Stomach smooth muscle (tissue), 2 donors: ENCODE data around the gene KCP.

Experiments
- H3K27ac ChIP-seq: one replicate; pipeline ENCODE4 v1.7.0; 2013; ENCODE audit warnings: mild to moderate bottlenecking, low read length, inconsistent platforms
- H3K27me3 ChIP-seq, 2 donors: one replicate each; pipeline ENCODE4 v1.7.0; 2013; ENCODE audit warnings: low read length in 2 of 2; ENCODE audit not compliant: insufficient read depth in 2 of 2, control insufficient read depth in 1 of 2
- H3K36me3 ChIP-seq, 2 donors: one replicate each; pipeline ENCODE4 v1.7.0; 2013; ENCODE audit warnings: low read length in 2 of 2; ENCODE audit not compliant: control insufficient read depth in 2 of 2, insufficient read depth in 2 of 2
- H3K4me1 ChIP-seq: one replicate; pipeline ENCODE4 v1.7.0; 2013; ENCODE audit warnings: low read length; ENCODE audit not compliant: control insufficient read depth, insufficient read depth
- H3K4me3 ChIP-seq, 2 donors: one replicate each; pipeline ENCODE4 v1.7.0; 2013; ENCODE audit warnings: low read length in 2 of 2
- H3K9ac ChIP-seq, 2 donors: one replicate each; pipeline ENCODE4 v1.7.0; 2013; ENCODE audit warnings: low read length in 2 of 2, mild to moderate bottlenecking in 1 of 2
- H3K9me3 ChIP-seq, 2 donors: one replicate each; pipeline ENCODE4 v1.7.0; 2013; ENCODE audit warnings: low read length in 2 of 2; ENCODE audit not compliant: control insufficient read depth in 2 of 2
- donor health status: healthy.
- donor health status: Pancreatic carcinoma.

Gene KCP

DNA sequence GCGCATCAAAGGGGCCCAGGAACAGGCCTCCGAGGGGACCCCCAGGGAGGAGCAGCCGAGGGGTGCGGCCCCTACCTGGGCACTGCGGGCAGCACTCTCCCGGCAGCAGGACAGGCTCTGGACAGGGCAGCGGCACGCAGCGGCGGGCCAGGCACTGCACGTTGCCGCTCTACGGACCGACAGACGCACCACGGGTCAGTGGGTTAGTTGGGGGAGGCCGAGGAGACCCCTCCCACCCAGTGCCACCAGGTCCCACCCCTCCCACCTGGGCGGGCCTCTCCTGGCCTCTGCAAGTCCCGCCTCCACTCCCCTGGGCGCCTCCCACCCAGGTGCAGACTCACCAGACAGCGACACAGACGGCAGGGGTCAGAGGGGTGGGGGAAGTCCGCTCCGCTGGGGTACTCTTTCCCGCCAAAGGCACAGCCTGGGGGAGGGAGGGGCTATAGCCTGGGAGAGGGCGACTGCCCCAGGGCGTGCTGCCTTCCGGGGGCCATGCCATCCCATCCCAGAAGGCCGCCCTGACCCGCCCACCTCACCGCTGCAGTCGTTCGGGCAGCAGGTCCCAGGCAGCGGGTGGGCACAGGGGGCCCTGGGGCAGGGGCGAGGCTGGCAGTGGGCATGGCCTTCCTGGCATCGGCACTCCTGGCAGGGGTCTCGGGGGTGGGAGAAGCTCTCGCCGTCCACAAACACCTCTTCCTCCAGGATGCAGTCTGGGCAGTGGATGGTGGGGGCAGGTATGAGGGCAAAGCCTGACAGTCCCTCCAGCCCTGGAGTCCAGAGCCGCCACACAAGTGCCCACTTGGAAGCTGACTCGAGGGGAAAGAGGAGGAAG, 19.2 kb downstream of the KCP start:
- Histone ChIP-seq H3K9ac (no peak overlapping the region), H3K4me3 (peak overlapping the region in 1 of 2 donors; percentile 44), H3K4me1 (no peaks in the 10 kb centered on the region), H3K9me3 (no peaks in the 10 kb centered on the region), H3K36me3 (no peaks in the 10 kb centered on the region), H3K27ac (no peak overlapping the region), H3K27me3 (peaks cover 12 to 22% of the 10 kb centered on the region in 2 donors)

DNA sequence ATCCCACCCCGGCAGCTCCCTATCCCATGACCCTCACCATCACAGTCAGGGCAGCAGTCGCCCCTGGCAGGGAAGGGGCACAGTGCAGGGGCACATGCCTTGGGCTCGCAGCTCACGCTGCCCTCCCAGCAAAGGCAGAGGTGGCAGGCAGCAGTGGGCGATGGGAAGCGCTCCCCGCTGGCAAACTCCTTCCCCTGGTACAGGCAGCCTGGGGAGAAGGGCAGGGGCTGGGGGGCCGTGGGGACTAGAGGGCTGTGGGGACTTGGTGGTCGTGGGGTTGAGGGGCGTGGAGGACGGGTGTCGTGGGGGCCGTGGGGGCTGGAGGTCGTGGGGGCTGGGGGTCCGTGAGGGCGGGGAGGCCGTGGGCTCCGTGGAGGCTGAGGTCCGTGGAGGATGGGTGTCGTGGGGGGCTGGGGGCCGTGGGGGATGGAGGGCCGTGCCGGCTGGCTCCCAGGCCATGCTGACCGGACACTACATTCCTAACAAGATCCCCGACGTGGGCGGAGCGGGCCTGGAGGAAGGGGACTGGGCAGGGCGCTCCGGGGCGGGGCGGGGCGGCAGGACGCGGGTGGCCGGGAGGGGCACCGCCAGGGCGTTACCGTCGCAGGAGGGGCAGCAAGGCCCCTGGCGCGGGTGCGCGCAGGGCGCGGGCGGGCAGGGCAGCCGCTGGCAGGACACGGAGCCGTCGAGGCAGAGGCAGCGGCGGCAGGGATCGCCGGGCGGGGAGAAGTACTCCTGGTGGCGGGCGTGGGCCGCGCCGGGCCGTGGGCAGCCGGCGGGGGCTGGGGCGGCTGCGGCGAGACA, 20.0 kb downstream of the KCP start:
- H3K4me3 ChIP-seq = peak overlapping the region in 1 of 2 donors; percentile 44
- peaks cover 12 to 22% of the 10 kb centered on the region in 2 donors for H3K27me3 ChIP-seq

DNA sequence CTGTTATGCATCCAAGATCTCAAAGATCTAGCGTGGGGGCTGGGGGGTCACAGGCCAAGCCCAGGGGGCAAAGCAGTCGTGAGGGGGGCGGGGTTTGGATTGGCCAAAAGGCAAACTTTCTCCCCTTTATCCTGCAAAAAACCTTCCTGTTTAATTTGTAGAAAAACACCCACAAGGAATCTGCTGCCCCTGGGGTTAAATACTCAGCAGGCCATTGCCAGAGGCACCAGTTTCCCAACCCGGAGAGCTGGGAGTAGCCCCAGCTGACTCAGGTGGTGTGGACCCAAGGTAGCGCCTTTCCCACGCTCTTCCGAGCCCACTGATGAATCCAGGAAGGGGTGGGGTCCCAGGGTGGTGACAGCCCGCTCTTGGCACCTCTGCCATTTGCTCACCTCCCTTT, 21.4 kb downstream of the KCP start:
- Histone ChIP-seq H3K36me3 (no peaks in the 10 kb centered on the region), H3K27me3 (peaks cover 12 to 22% of the 10 kb centered on the region in 2 donors), H3K4me1 (no peaks in the 10 kb centered on the region), H3K9me3 (no peaks in the 10 kb centered on the region), H3K4me3 (no peak overlapping the region), H3K27ac (no peak overlapping the region), H3K9ac (no peak overlapping the region)

More for the DNA sequence above, 20.0 kb downstream of the KCP start:
- no peaks in the 10 kb centered on the region for H3K9me3 ChIP-seq
- no peak overlapping the region for H3K27ac ChIP-seq
- no peak overlapping the region for H3K9ac ChIP-seq
- no peaks in the 10 kb centered on the region for H3K36me3 ChIP-seq
- H3K4me1 ChIP-seq = no peaks in the 10 kb centered on the region

DNA sequence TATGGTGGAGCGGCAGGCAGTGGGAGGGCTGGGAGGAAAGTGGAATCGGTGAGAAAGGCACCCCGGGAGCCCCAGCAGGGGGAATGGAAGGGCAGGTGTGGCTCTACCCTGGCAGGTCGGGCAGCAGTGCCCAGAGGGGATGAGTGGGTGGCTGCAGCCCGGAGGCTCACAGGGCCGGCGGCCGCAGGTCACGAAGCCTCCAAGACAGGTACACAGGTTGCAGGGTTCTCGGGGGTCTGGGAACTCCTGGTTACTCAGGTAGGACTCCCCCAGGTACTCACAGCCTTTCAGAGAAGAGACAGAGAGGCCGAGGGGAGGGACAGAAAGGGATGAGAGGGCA, 21.8 kb downstream of the KCP start:
- no peaks in the 10 kb centered on the region for H3K36me3 ChIP-seq
- H3K4me1 ChIP-seq = no peaks in the 10 kb centered on the region
- H3K9me3 ChIP-seq = no peaks in the 10 kb centered on the region
- H3K27ac ChIP-seq = no peak overlapping the region
- peaks cover 12 to 22% of the 10 kb centered on the region in 2 donors for H3K27me3 ChIP-seq
- H3K4me3 ChIP-seq = no peak overlapping the region
- no peak overlapping the region for H3K9ac ChIP-seq

DNA sequence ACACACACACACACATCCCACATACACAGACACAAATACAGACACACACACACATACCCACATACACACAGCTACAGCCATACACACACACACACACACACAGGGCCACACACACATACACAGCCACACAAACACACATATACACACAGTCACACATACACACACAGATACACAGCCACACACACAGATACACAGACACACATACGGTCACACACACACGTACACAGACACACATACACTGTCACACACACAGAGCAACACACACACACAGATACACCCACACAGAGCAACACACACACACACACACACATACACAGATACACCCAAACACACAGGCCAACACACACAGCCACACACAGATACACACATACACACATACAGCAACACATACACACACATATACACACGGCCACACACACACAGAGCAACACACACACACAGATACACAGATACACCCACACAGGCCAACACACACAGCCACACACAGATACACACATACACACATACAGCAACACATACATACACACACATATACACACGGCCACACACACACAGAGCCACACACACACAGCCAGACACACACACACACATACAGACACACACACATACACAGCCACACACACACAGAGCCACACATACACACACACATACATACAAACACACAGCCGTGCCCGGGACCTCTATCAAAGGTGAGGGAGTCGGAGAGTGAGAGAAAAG, 22.3 kb downstream of the KCP start:
- no peak overlapping the region for H3K27ac ChIP-seq
- H3K4me3 ChIP-seq = no peak overlapping the region
- H3K36me3 ChIP-seq = no peaks in the 10 kb centered on the region
- H3K9ac ChIP-seq = no peak overlapping the region
- H3K4me1 ChIP-seq = no peaks in the 10 kb centered on the region
- peaks cover 12 to 22% of the 10 kb centered on the region in 2 donors for H3K27me3 ChIP-seq
- H3K9me3 ChIP-seq = no peaks in the 10 kb centered on the region

DNA sequence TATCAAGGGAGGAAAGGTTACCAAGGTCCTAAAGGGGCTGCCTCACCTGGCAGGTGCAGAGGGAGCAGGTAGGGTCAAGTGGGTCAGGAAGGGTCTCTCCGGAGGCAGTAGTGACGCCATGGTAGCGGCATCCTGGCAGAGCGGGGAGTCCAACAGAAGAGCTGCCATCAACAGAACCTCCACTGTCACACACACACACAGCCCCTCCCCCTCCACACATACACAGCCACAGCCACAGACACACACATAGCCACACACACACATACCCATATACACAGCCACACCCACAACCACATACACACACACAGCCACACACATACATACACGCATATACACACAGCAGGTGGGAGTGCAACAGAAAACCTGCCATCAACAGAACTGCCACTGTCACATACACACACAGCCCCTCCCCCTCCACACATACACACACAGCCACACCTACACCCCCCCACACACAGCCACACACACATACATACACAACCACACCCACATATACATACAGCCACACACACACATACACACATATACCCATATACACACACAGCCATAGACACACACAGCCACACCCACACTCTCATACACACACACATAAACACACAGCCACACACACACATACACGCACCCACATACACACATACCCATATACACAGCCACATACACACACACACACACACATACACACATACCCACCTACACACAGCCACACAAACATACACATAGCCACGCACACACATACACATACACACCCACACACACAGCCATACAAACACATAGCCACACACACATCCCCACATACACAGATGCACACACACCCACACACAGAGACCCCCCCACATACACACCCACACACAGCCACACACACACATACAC, 23.1 kb downstream of the KCP start:
- no peaks in the 10 kb centered on the region for H3K36me3 ChIP-seq
- H3K27ac ChIP-seq = no peak overlapping the region
- H3K9ac ChIP-seq = no peak overlapping the region
- H3K4me1 ChIP-seq = no peaks in the 10 kb centered on the region
- no peak overlapping the region for H3K4me3 ChIP-seq
- H3K27me3 ChIP-seq = peaks cover 12 to 22% of the 10 kb centered on the region in 2 donors
- H3K9me3 ChIP-seq = no peaks in the 10 kb centered on the region

DNA sequence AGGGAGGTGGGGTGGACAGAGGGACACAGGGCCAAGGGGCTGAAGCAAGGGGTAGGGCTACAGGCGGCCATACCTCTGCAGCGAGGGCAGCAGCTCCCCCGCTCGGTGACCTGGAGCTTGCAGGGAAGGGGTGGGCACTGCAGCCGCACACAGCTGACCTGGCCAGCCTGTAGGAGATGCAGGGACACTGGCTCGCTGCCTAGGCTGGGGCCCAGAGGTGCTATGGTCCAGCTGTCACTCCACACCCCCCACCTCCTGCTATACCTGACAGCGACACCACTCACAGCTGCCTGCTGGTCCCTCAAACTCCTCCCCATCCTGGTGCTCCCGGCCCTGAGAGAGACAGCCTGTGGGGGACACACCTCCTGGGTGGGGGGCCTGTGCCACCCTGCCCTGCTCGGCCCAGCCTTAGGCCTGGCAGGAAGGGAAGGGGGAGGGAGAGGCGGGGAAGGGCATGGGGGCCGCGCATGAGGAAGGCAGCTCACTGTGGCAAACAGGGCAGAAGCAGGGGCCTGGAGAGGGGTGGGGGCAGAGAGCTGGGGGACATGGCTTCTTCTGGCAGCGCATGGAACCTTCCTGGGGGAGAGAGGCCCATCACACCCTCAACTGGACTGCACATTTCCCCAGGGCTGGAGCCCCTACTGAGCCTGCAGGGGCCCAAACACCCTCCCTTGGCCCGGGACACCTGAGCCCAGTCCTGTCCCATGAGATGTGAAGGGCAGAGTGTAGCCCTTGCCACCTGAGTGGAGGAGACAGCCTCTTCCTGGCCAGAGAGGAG, 23.9 kb downstream of the KCP start:
- H3K36me3 ChIP-seq = no peaks in the 10 kb centered on the region
- H3K27me3 ChIP-seq = peaks cover 7 to 18% of the 10 kb centered on the region in 2 donors

DNA sequence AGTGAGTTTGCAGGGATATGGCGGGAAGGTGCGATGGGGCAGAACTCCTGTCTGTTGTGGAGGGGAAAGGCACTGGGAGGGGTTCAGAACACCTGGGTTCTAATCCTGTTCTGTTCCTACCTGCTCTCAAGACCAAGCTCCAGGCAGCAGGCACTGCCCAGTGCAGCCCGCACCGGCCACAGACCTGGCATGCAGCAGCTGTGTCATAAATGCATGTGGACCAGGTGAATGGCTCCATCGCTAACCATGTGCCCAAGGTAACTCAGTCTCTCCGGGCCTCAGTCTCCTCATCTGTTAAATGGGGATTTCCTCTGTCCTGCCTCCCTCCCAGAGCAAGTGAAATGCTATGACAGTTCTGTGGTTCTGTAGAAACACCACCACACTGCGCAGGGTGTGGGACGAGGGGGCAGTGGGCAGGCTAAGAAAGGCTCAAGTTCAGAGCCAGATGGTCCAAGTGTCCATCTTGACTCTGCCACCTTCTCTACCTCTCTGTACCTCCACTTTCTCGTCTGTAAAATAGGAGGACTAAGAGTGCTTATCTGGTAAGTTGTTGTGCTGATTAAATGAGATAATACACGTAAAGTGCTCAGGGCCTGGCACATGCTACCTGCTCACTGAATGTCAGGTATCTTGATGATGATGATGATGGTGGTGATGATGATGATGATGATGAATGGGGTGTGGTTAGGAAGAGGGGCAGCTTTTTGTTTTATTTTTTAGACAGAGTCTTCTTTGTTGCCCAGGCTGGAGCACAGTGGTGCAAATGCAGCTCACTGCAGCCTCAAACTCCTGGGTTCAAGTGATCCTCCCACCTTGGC, 24.9 kb downstream of the KCP start:
- H3K27ac ChIP-seq = no peak overlapping the region
- H3K9ac ChIP-seq = no peak overlapping the region
- peaks cover 2 to 9% of the 10 kb centered on the region in 2 donors for H3K27me3 ChIP-seq
- H3K36me3 ChIP-seq = no peaks in the 10 kb centered on the region
- no peak overlapping the region for H3K4me3 ChIP-seq
- no peaks in the 10 kb centered on the region for H3K4me1 ChIP-seq
- no peaks in the 10 kb centered on the region for H3K9me3 ChIP-seq

More for the DNA sequence above, 23.9 kb downstream of the KCP start:
- H3K9me3 ChIP-seq = no peaks in the 10 kb centered on the region
- H3K4me1 ChIP-seq = no peaks in the 10 kb centered on the region
- H3K27ac ChIP-seq = no peak overlapping the region
- no peak overlapping the region for H3K9ac ChIP-seq
- H3K4me3 ChIP-seq = no peak overlapping the region
